GM19099 (cell line): Measurements from ENCODE around the gene PLCD3.

Experiments
- POLR2A ChIP-seq: IDR thresholded peaks from 3 replicates; pipeline ENCODE4 v1.6.1; 2011; ENCODE audit warnings: low read depth; ENCODE audit not compliant: insufficient read length; ENCODE audit errors: extremely low read depth

Gene PLCD3

DNA sequence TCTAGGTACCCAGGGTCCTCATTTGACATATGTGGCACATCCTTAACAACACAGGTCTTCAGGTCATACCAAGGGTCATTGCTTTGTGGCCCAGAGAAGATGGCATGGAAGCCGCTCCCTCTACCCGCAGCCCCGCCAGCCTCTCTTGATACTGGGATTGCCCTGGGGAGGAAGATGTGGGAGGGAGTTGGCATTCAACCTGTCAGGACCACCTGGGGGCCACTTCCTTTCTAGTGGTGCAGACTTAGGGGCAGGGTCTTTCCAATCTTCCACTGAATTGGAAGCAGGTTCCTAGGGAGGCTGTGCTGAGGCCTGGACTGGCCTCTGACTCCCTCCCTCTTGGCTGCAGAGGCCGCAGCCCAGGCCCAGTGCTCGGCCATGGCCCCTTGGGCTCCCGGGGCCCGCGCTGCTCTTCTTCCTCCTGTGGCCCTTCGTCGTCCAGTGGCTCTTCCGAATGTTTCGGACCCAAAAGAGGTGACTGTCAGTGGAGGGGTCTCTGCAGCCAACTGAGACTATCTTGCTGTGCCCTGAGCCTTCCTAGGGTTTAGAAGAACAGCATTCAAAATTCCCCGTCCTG is 10.9 kb upstream of the PLCD3 start:
- no peak for TF ChIP-seq POLR2A

- no peak for TF ChIP-seq POLR2A
These were observed 7.2 kb upstream of the PLCD3 start for GRCh38 chr17:45139533-45139920.

DNA sequence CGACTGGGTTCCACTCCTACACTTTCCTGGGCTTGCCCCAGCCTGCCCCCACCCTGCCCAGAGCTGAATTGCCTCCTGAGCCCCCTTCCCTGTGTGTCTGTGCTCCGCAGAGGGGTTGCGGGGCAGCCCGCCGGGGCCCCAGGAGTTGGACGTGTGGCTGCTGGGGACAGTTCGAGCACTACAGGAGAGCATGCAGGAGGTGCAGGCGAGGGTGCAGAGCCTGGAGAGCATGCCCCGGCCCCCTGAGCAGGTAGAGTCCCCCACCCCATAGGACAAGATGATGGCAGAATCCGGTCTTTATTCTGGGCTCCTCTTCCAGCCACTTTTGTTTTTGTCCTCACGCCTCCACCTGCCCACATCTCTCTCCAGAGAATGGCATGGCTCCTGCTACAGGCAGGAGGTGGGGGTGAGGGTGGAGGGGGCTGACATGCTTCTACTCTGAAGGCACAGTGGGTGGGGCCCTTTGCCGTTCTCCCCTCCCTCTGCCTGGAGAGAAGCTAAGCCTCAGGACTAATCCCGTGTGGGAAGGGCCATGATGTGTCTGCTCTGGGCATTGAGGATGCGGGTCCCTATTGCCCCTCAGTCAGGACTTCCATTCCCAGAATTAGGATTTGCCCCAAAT is 6.7 kb upstream of the PLCD3 start:
- no peak for TF ChIP-seq POLR2A

DNA sequence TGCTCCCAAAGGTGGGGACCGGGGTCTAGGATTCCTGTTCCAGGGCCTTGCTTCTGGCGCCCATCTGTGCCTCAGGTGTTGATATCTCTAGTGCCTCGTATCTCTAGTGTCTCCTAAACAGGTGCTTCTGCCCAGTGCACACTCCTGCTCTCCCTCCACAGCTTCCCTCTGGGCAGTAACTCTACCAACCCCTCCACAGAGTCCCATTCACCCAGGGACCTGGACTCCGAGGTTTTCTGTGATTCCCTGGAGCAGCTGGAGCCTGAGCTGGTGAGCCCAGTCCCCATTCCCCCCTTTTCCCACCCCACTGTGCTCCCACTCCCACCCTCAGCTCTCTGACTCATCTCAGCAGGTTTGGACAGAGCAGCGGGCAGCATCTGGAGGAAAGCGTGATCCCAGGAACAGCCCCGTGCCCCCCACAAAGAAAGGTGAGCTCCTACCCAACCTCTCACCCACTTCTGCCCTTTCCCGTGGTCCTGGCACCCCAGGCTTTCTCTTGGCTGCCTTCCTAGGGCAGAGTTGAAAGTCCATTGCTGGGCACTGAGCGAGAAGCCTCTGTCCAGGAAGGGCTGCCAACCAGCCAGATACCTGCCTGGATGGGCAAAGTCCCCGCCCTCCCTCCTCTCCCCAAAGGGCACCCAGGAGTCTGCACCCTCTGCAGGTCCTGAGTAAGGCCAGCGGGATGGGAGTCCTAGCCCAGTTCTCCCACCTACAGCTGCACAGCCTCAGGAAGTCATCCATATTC is 5.4 kb upstream of the PLCD3 start:
- TF ChIP-seq POLR2A = no peak

DNA sequence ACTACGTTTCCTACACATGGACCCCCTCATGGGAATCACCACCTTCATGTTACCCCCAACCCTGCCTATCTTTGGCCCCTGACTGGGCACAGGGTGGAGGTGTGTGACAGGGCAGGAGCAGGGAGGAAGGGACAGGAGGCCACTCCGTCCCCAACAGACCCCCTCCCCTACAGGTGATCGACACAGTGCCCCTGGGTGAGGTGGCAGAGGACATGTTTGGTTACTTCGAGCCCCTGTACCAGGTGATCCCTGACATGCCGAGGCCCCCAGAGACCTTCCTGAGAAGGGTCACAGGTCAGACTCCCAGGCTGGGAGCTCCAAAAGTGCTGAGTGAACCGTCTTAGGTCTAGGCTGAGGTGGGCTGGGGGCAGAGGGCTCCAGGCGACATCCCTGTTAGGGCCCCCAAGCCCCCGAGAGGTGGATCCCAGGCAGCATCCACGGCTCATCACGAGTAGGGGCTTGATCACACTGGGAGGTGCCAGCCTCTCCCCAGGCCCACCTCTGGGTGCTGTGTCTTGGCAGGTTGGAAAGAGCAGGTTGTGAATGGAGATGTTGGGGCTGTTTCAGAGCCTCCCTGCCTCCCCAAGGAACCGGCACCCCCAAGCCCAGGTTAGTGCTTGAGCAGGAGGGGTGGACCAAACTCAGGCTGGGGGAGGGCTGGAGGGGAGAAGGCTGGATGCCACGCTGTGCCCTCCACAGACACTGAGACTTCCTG is 4.7 kb upstream of the PLCD3 start:
- no peak for TF ChIP-seq POLR2A

- no peak for TF ChIP-seq POLR2A
These were observed 3.9 kb upstream of the PLCD3 start for GRCh38 chr17:45135978-45136791.

GRCh38 chr17:45135192-45135977 is 3.1 kb upstream of the PLCD3 start, which contains the start of gene ACBD4:
Gene ACBD4, plus strand, starts transcription at chr17:45135687. Its CDS starts 458 bp downstream, at chr17:45136145.
- TF ChIP-seq POLR2A = peak; percentile 82

- peak; percentile 32 for TF ChIP-seq POLR2A
These were observed 503 bp upstream of the PLCD3 start for GRCh38 chr17:45132572-45133463.

DNA sequence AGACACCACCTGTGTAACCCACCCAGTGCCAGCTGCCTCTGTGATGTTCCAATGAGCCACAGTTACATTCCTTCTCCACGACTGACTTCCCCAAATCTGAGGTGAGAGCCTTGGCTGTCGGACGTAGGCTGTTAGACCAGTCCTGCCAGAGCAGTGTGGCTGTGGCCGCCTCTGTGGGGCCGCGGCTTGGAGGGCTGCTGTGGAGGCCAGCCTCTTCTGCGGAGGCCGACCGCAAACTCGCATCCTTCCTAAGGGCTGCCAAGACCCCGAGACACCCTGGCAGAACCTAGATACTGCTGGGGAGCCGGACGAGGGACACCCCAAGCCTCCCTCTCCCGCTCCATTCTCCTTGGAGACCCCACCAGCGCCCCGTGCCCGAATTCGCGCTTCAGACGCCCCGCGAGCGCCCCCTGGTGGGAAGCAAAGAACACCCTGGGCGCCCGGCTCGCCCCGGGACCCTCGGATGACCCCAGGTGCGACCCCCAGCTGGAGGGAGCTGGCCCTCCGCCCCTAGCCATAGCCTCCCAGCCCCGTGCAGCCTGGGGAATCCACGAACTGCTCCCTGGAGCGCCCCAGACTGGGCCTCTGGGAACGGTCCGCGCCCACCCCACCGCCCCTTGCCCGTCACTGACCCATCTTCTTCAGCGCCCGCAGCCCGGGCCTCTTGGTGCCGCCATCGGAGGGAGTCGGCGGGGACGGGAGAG is 547 bp downstream of the PLCD3 start:
- no peak for TF ChIP-seq POLR2A

DNA sequence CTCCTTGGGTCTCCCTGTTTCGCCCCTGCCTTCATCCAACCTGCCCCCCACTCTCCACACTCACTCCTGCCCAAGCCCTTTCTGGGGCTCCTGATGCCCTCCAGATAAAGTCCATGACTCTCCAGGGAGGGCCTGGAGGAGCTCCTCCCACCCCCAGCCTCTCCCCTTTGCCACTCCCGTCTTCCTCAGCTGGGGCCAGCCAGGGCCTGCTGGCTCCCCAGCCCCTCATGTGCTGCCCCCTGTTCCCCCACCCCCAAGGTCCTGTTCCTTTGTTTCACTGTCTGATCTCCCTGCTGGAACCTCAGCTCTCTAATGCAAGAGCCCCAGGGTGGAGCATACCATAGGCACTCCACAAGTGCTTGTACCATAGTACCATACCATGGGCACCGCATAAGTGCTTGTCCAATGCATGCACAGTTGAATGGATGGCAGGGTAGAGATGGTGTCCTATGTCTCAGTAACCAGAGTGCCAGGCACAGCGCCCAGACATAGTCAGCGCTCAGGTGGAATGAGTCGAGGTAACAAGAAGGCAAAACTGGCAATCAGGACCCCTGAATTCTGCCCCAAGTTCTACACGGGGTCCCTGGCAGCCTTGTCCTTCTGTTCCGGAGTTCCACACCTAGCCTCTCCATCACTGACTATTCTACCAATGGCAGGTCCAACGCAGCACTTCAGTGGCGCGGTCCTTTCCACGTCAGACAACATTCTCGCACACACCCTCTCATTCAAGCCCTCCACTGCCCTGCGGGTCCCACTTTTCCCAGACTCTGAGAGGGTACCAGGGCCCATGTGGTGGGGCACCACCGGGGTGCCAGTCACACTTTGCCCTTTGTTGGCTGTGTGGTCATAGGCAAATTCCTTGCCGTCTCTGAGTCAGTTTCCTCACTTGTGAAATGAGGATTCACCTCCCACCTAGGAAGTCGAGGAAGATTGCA is 1.4 kb downstream of the PLCD3 start:
- no peak for TF ChIP-seq POLR2A

GRCh38 chr17:45129940-45130680 is 2.2 kb downstream of the PLCD3 start:
- no peak for TF ChIP-seq POLR2A
